NCI-H748 (cell line): ENCODE data around the gene NQO2.

Experiments
- DNase-seq: peaks from one replicate; lab custom pipeline; 2025; ENCODE audit not compliant: unreplicated experiment; lab: John Stamatoyannopoulos, UW

NQO2 gene

GRCh38 chr6:2999618-3000557 is at the start of gene NQO2:
Gene NQO2, plus strand, starts transcription at chr6:2999894. Its CDS starts 6,659 bp downstream, at chr6:3006553.
- DNase-seq, result peak; percentile 92

- no peak for DNase-seq
Observed at GRCh38 chr6:2950713-2951112, 49.0 kb upstream of the NQO2 start.

GRCh38 chr6:2951728-2952127 is 48.0 kb upstream of the NQO2 start:
- DNase-seq, result no peak

GRCh38 chr6:2952557-2953095 is 47.1 kb upstream of the NQO2 start:
- peak; percentile 88 for DNase-seq

GRCh38 chr6:2953098-2953497 is 46.6 kb upstream of the NQO2 start:
- DNase-seq, result no peak

- no peak for DNase-seq
Observed at GRCh38 chr6:2956930-2957685, 42.6 kb upstream of the NQO2 start.

GRCh38 chr6:2957696-2958330 is 41.9 kb upstream of the NQO2 start:
- no peak for DNase-seq

GRCh38 chr6:2958331-2958711 is 41.4 kb upstream of the NQO2 start:
- DNase-seq, result no peak

- no peak for DNase-seq
Observed at GRCh38 chr6:2958776-2959175, 40.9 kb upstream of the NQO2 start.

GRCh38 chr6:2959909-2960719 is 39.6 kb upstream of the NQO2 start:
- no peak for DNase-seq

GRCh38 chr6:2960935-2961334 is 38.8 kb upstream of the NQO2 start:
- DNase-seq, result no peak

GRCh38 chr6:2961506-2961905 is 38.2 kb upstream of the NQO2 start:
- no peak for DNase-seq

GRCh38 chr6:2962004-2962403 is 37.7 kb upstream of the NQO2 start:
- DNase-seq, result no peak

- DNase-seq, result no peak
Observed at GRCh38 chr6:2962636-2963035, 37.1 kb upstream of the NQO2 start.

GRCh38 chr6:2963756-2964155 is 35.9 kb upstream of the NQO2 start:
- DNase-seq, result no peak

GRCh38 chr6:2964793-2965505 is 34.7 kb upstream of the NQO2 start:
- no peak for DNase-seq

- no peak for DNase-seq
Observed at GRCh38 chr6:2966347-2966746, 33.3 kb upstream of the NQO2 start.

GRCh38 chr6:2967936-2968335 is 31.8 kb upstream of the NQO2 start:
- DNase-seq, result no peak

- no peak for DNase-seq
Observed at GRCh38 chr6:2968600-2969135, 31.0 kb upstream of the NQO2 start.

GRCh38 chr6:2969549-2969948 is 30.1 kb upstream of the NQO2 start:
- DNase-seq, result no peak
